ENCODE results near the gene POPDC3. TPM values are rescaled to one million over a fixed set of nuclear protein-coding genes. Genes with fewer than 3 reads are reported as not detected.

POPDC3 gene
- polyA plus RNA-seq, 1 experiment: 8.6 TPM

DNA sequence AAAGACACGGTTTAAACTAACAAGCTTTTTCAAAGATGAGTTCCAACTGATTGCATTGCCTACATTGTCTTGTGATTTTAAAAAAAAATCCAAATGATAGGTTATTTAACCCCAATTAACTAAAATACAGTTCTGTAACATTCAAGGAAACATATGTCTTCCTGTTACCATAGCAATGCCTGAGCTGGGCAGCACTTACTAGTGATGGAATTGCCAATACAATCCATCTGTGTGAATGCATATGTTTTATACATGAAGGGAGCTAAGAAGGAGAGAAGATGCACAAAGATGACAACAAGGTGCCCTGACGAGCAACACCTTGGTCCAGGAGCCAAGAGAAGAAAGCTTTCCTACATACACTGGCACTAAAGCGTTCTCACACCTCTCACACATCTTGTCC lies 68.7 kb downstream of the POPDC3 start:
- POLR2A ChIA-PET: no interaction called here
- no peaks in the 10 kb centered on the region for H3K27me3 ChIP-seq (ENCODE audit: control insufficient read depth, insufficient read depth, low read length)
- TF ChIP-seq, protein P1, sequence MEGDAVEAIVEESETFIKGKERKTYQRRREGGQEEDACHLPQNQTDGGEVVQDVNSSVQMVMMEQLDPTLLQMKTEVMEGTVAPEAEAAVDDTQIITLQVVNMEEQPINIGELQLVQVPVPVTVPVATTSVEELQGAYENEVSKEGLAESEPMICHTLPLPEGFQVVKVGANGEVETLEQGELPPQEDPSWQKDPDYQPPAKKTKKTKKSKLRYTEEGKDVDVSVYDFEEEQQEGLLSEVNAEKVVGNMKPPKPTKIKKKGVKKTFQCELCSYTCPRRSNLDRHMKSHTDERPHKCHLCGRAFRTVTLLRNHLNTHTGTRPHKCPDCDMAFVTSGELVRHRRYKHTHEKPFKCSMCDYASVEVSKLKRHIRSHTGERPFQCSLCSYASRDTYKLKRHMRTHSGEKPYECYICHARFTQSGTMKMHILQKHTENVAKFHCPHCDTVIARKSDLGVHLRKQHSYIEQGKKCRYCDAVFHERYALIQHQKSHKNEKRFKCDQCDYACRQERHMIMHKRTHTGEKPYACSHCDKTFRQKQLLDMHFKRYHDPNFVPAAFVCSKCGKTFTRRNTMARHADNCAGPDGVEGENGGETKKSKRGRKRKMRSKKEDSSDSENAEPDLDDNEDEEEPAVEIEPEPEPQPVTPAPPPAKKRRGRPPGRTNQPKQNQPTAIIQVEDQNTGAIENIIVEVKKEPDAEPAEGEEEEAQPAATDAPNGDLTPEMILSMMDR (IDR thresholded peaks at IDR 0.05; ENCODE audit: insufficient read depth, low read depth, low read length): no peak
- CTCF ChIA-PET: interaction anchor here (1.1 to 1.3 kb wide), 3 partner anchors 12 to 290 kb away, joined by 3 read pairs; no protein-coding TSS in a partner anchor
- no peaks in the 10 kb centered on the region for H3K36me3 ChIP-seq (ENCODE audit: control insufficient read depth, insufficient read depth, low read length)
- no peak overlapping the region for H3K4me3 ChIP-seq (ENCODE audit: low read depth, low read length)
- DNase-seq (ENCODE audit: low read depth): no peak

DNA sequence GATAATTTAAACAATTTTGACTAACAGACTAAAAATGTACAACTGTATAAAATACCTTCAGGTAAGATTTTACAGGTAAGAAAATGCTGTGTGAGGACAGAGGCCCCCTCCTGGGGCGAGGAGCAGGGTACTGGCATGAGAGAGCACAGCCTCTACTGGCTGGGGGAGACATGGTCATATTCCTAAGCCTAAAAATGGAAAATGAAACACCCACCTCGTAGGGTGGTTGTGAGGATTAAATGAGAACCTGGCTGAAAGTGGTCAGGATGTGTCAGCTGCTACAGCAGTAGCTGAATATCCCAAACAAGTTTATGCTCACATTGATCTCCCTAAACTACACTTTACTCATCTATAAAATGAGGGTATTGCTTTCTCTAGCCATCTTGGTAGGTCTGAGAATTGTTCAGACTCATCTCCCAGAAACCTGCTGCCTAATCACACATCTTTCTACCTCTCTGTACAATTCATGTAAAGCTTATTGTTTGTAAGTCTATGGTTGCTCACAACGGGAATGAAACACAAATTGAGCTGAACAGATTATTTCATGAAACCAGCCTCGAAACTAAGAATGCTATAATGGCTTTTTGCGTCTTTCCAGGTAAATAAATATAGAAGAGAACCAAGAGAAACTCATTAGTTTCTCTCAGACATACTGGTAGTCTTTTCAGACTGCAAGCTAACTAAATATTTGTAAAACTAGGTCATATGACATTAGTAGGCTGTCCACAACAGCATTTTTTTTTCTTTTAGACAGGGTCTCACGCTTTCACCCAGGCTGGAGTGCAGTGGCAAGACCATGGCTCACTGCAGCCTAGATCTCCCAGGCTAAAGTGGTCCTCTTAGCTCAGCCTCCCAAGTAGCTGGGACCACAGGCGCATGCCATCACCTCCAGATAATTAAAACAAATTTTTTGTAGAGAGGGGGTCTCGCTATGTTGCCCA lies 69.6 kb downstream of the POPDC3 start:
- POLR2A ChIA-PET: no interaction called here
- no peak for DNase-seq (ENCODE audit: low read depth)
- no peaks in the 10 kb centered on the region for H3K27me3 ChIP-seq (ENCODE audit: control insufficient read depth, insufficient read depth, low read length)
- no peak overlapping the region for H3K4me3 ChIP-seq (ENCODE audit: low read depth, low read length)
- no peaks in the 10 kb centered on the region for H3K36me3 ChIP-seq (ENCODE audit: control insufficient read depth, insufficient read depth, low read length)
- TF ChIP-seq, protein P1 (IDR thresholded peaks at IDR 0.05; ENCODE audit: insufficient read depth, low read depth, low read length): no peak
- CTCF ChIA-PET: interaction anchor here (1.1 to 1.3 kb wide), 3 partner anchors 11 to 291 kb away, joined by 3 read pairs; no protein-coding TSS in a partner anchor

DNA sequence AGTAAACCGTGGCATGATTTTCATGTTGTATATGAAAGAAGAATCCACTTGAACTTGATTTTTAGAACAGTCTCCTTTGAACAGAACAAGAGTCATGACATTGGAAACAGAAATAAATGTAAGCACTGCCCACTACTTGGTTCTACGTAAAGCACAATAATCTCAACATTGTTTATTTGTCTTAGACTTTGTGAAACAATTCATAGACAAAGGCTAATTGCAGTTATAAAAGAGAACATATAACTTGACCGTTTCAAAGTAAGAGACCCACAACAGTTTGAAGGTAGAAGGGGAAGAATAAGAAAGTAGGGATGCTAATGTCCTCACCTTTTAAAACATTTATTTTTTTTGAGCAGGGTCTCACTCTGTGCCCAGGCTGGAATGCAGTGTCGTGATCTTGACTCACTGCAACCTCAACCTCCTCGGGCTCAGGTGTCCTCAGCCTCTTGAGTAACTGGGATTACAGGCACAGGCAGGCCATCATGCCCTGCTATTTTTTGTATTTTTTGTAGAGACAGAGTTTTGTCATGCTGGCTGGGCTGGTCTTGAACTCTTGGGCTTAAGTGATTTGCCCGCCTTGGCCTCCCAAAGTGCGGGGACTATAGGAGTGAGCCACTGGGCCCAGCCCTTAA lies 71.1 kb downstream of the POPDC3 start:
- H3K27me3 ChIP-seq (ENCODE audit: control insufficient read depth, insufficient read depth, low read length): no peaks in the 10 kb centered on the region
- no peak for DNase-seq (ENCODE audit: low read depth)
- H3K36me3 ChIP-seq (ENCODE audit: control insufficient read depth, insufficient read depth, low read length): no peaks in the 10 kb centered on the region
- ChIA-PET CTCF (no interaction called here), POLR2A (no interaction called here)
- no peak overlapping the region for H3K4me3 ChIP-seq (ENCODE audit: low read depth, low read length)
- TF ChIP-seq, protein P1 (IDR thresholded peaks at IDR 0.05; ENCODE audit: insufficient read depth, low read depth, low read length): no peak

Other genes with a start within 250 kb of the POPDC3 start
- gene LIN28B, start 222.9 kb downstream of the POPDC3 start, polyA plus RNA-seq (2011; rRNA removed): not detected in 2 replicates
- gene PREP, start 223.1 kb upstream of the POPDC3 start, polyA plus RNA-seq (2011; rRNA removed): 10.8 and 12.0 TPM in 2 replicates